ENCODE results near the gene SLC34A2.

The SLC34A2 gene

DNA sequence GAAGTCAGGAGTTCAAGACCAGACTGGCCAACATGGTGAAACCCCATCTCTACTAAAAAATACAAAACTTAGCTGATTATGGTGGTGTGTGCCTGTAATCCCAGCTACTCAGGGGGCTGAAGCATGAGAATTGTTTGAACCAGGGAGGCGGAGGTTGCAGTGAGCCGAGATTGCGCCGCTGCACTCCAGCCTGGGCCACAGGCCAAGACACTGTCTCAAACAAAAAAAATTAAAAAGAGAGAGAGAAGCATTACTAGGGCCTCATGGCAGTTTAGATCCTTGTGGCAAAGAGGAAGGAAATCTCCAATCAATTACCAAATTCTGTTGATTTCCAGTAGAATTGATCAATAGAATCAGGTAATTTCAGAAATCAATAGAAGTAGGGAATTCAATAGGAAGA is 16.8 kb upstream of the SLC34A2 start:
- TF ChIP-seq, protein P1, sequence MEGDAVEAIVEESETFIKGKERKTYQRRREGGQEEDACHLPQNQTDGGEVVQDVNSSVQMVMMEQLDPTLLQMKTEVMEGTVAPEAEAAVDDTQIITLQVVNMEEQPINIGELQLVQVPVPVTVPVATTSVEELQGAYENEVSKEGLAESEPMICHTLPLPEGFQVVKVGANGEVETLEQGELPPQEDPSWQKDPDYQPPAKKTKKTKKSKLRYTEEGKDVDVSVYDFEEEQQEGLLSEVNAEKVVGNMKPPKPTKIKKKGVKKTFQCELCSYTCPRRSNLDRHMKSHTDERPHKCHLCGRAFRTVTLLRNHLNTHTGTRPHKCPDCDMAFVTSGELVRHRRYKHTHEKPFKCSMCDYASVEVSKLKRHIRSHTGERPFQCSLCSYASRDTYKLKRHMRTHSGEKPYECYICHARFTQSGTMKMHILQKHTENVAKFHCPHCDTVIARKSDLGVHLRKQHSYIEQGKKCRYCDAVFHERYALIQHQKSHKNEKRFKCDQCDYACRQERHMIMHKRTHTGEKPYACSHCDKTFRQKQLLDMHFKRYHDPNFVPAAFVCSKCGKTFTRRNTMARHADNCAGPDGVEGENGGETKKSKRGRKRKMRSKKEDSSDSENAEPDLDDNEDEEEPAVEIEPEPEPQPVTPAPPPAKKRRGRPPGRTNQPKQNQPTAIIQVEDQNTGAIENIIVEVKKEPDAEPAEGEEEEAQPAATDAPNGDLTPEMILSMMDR (IDR thresholded peaks at IDR 0.05; ENCODE audit: control insufficient read depth, insufficient read depth, low read depth, low read length, missing control alignments) = no peak
- H3K4me3 ChIP-seq (ENCODE audit: control insufficient read depth, low read depth, low read length) = no peak overlapping the region
- DNase-seq (ENCODE audit: low read depth) = no peak

DNA sequence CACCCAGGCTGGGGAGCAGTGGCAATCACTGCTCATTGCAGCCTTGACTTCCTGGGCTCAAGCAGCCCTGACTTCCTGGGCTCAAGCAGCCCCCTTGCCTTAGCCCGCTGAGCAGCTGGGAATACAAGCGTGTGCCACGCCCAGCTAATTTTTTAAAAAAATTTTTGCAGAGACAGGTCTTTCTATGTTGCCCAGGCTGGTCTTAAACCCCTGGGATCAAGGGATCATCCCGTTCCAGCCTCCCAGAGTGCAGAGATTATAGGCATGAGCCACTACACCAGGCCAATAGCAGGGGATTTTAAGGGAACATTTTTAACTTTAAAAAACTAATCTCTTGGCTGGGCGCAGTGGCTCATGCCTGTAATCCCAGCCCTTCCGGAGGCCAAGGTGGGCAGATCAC is 5.3 kb upstream of the SLC34A2 start:
- H3K4me3 ChIP-seq (ENCODE audit: control insufficient read depth, low read depth, low read length) = no peak overlapping the region
- DNase-seq (ENCODE audit: low read depth) = no peak
- TF ChIP-seq, protein P1 (IDR thresholded peaks at IDR 0.05; ENCODE audit: control insufficient read depth, insufficient read depth, low read depth, low read length, missing control alignments) = no peak

DNA sequence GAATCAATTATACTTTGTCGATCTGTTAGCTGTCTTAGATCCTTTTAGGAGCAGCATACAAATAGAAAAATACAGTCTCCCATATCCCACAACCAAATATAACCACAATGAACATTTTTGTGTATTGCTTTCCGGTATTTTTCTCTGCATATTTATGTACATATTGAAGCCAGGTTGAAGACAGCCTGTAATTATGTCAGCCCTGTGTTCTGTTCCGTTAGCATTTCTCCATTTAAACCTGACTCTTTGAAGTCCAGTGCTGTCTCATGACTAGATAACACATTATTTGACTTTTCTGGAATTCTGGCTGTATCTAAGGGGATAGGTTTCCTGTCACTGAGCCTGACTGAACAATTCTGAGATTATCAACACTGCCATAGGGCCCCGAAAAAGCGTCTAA is 4.0 kb upstream of the SLC34A2 start:
- no peak for DNase-seq (ENCODE audit: low read depth)
- TF ChIP-seq, protein P1 (IDR thresholded peaks at IDR 0.05; ENCODE audit: control insufficient read depth, insufficient read depth, low read depth, low read length, missing control alignments) = no peak
- no peak overlapping the region for H3K4me3 ChIP-seq (ENCODE audit: control insufficient read depth, low read depth, low read length)

DNA sequence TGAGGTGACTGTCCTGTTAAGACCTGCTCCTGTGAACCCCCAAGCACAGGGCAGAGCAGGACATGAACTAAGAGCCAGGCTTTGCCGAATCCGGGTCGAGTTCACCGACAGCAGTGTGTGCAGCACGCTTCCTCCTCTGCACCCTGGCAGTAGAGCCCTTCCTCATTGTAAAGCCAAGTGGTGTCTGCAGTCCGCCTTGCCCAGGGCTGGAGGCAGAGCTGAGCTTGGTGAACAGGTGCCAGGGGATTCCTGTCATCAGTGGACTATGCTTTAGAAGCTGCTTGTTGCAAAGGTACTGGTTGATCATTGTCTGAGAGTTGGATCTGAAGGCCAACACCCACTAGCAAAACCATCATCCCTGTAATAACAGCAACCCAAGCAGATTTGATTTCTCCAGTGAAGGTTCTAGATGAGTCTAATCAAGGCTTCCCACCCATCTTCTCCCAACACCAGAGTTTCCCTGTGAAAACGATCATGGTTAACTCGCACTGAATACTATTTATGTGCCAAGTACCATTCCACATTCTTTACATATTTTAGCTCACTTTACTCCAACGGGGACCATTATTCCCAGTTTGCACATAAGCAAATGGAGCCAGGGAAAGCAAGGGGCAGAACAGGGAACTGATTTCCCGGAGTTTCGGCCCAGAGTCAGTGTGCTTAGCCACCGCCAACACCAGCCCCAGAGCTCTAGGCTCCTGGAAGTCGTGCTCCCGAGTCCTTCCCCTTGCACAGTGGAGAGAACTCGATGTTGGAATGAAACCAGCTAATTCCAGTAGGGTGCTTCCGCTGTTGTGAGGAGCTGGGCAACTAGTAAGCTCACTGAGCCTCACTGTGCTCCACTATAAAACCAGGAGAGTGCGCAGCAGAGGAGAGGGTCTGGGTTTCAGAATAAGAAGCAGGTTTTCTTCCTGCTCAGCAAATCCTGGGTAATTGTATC is 1.4 kb upstream of the SLC34A2 start:
- no peak for DNase-seq (ENCODE audit: low read depth)
- TF ChIP-seq, protein P1 (IDR thresholded peaks at IDR 0.05; ENCODE audit: control insufficient read depth, insufficient read depth, low read depth, low read length, missing control alignments) = no peak
- no peak overlapping the region for H3K4me3 ChIP-seq (ENCODE audit: control insufficient read depth, low read depth, low read length)

DNA sequence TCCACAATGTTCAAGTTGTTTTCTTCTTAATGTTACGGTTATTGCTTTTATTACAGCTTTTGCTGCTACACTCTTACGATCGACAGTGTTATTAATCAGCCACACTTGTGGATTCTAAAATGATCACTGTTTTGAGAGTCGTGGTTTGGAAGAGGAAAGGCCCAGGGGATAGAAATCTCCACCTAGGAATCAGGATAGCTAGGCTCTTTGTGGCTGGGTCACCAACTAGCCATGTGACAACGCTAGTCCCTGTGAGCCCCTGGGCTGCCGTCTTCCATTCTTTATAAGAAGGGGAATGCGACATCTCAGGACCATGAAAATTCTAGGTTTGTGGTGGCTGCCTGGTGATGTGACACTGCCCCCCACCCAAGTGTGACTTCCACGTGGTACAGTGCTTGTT is 380 bp downstream of the SLC34A2 start:
- TF ChIP-seq, protein P1 (IDR thresholded peaks at IDR 0.05; ENCODE audit: control insufficient read depth, insufficient read depth, low read depth, low read length, missing control alignments) = no peak
- no peak for DNase-seq (ENCODE audit: low read depth)
- no peak overlapping the region for H3K4me3 ChIP-seq (ENCODE audit: control insufficient read depth, low read depth, low read length)

DNA sequence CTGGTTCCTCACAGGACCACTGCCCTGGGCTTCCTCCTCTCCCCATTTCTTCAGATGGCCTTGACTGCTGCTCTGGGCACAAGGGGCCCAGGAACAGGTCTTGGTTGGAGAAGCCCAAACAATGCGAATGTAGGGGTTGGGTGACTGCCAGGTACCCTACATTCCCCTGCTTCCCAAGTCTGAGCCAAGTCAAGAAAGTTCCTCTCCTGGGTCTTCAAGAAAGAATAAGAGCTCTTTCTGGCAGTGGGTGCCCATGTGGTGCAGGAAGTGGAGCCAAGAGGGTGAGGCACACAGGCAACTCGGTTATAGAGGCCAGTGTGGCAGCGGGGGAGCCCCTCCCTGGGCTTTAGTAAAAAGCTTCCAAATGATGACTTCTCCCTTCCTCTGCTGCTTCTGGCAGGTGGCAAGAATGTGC is 2.7 kb downstream of the SLC34A2 start:
- no peak for DNase-seq (ENCODE audit: low read depth)
- TF ChIP-seq, protein P1 (IDR thresholded peaks at IDR 0.05; ENCODE audit: control insufficient read depth, insufficient read depth, low read depth, low read length, missing control alignments) = no peak
- H3K4me3 ChIP-seq (ENCODE audit: control insufficient read depth, low read depth, low read length) = no peak overlapping the region

All from AG09309 (cell line).